Measurements from ENCODE around the gene DHX38. TPM values are rescaled to one million over a fixed set of nuclear protein-coding genes. Genes with fewer than 3 reads are reported as not detected.
"Not testable (repeated sequence)": the region's sequence is repeated elsewhere in the genome, so short reads cannot be mapped to it uniquely, and the experiment has no call there.

DHX38 gene
- total RNA-seq, 2 donors from 2014 or later, result 57.8 to 72.8 TPM

GRCh38 chr16:72051818-72052217 lies 41.8 kb upstream of the DHX38 start:
- DNase-seq (ENCODE audit: low spot score) (no peak), ATAC-seq (ENCODE audit: insufficient number of reproducible peaks, low FRiP score, low read depth) (no peak)
- Histone ChIP-seq H3K4me1 (ENCODE audit: control insufficient read depth in 1 of 2, low read depth in 2 of 2) (no peaks in the 10 kb centered on the region), H3K4me3 (no peak overlapping the region), H3K36me3 (no peaks in the 10 kb centered on the region), H3K27ac (no peak overlapping the region), H3K27me3 (replicated peaks; ENCODE audit: insufficient read depth) (no peaks in the 10 kb centered on the region), H3K9me3 (no peaks in the 10 kb centered on the region)
- TF ChIP-seq CTCF (IDR thresholded peaks at IDR 0.05), result no peak

- H3K9me3 ChIP-seq; H3K36me3 ChIP-seq; DNase-seq (ENCODE audit: low spot score); ATAC-seq (ENCODE audit: insufficient number of reproducible peaks, low FRiP score, low read depth); H3K4me1 ChIP-seq (ENCODE audit: control insufficient read depth in 1 of 2, low read depth in 2 of 2); H3K4me3 ChIP-seq; H3K27ac ChIP-seq; H3K27me3 ChIP-seq (replicated peaks; ENCODE audit: insufficient read depth): not testable (repeated sequence)
Measured at GRCh38 chr16:72054254-72054847, 39.3 kb upstream of the DHX38 start, which contains the start of gene HP. HP (plus strand) TSS chr16:72054505; CDS start chr16:72054653, 148 bp downstream.

- no peaks in the 10 kb centered on the region for H3K9me3 ChIP-seq
- no peak for TF ChIP-seq CTCF (IDR thresholded peaks at IDR 0.05)
Measured at GRCh38 chr16:72055911-72056310, 37.7 kb upstream of the DHX38 start.

GRCh38 chr16:72057313-72057712 lies 36.3 kb upstream of the DHX38 start:
- H3K4me1 ChIP-seq (ENCODE audit: control insufficient read depth in 1 of 2, low read depth in 2 of 2); H3K4me3 ChIP-seq; ATAC-seq (ENCODE audit: insufficient number of reproducible peaks, low FRiP score, low read depth); H3K36me3 ChIP-seq; DNase-seq (ENCODE audit: low spot score); H3K27me3 ChIP-seq (replicated peaks; ENCODE audit: insufficient read depth); H3K9me3 ChIP-seq; H3K27ac ChIP-seq: not testable (repeated sequence)

More at GRCh38 chr16:72055911-72056310, 37.7 kb upstream of the DHX38 start:
- no peak for DNase-seq (ENCODE audit: low spot score)
- Histone ChIP-seq H3K4me1 (ENCODE audit: control insufficient read depth in 1 of 2, low read depth in 2 of 2) (no peaks in the 10 kb centered on the region), H3K4me3 (no peak overlapping the region), H3K27me3 (replicated peaks; ENCODE audit: insufficient read depth) (no peaks in the 10 kb centered on the region), H3K27ac (no peak overlapping the region), H3K36me3 (no peaks in the 10 kb centered on the region)
- ATAC-seq (ENCODE audit: insufficient number of reproducible peaks, low FRiP score, low read depth), result no peak

- H3K9me3 ChIP-seq; DNase-seq (ENCODE audit: low spot score); ATAC-seq (ENCODE audit: insufficient number of reproducible peaks, low FRiP score, low read depth): not testable (repeated sequence)
Measured at GRCh38 chr16:72059060-72059459, 34.6 kb upstream of the DHX38 start.

GRCh38 chr16:72060405-72060804 lies 33.2 kb upstream of the DHX38 start:
- H3K4me3 ChIP-seq, result no peak overlapping the region
- no peak for TF ChIP-seq CTCF (IDR thresholded peaks at IDR 0.05)
- H3K27me3 ChIP-seq (replicated peaks; ENCODE audit: insufficient read depth), result no peaks in the 10 kb centered on the region
- H3K9me3 ChIP-seq, result no peaks in the 10 kb centered on the region
- no peak for ATAC-seq (ENCODE audit: insufficient number of reproducible peaks, low FRiP score, low read depth)
- H3K27ac ChIP-seq, result no peak overlapping the region
- H3K36me3 ChIP-seq, result no peaks in the 10 kb centered on the region
- no peak for DNase-seq (ENCODE audit: low spot score)
- no peaks in the 10 kb centered on the region for H3K4me1 ChIP-seq (ENCODE audit: control insufficient read depth in 1 of 2, low read depth in 2 of 2)

More at GRCh38 chr16:72059060-72059459, 34.6 kb upstream of the DHX38 start:
- not testable (repeated sequence) for H3K4me1 ChIP-seq (ENCODE audit: control insufficient read depth in 1 of 2, low read depth in 2 of 2); H3K4me3 ChIP-seq; H3K27me3 ChIP-seq (replicated peaks; ENCODE audit: insufficient read depth); H3K27ac ChIP-seq; H3K36me3 ChIP-seq

GRCh38 chr16:72061564-72061963 lies 32.1 kb upstream of the DHX38 start:
- ATAC-seq (ENCODE audit: insufficient number of reproducible peaks, low FRiP score, low read depth), result no peak
- H3K4me3 ChIP-seq, result no peak overlapping the region
- no peaks in the 10 kb centered on the region for H3K27me3 ChIP-seq (replicated peaks; ENCODE audit: insufficient read depth)
- no peak overlapping the region for H3K27ac ChIP-seq
- H3K9me3 ChIP-seq, result no peaks in the 10 kb centered on the region
- no peak for TF ChIP-seq CTCF (IDR thresholded peaks at IDR 0.05)
- H3K4me1 ChIP-seq (ENCODE audit: control insufficient read depth in 1 of 2, low read depth in 2 of 2), result no peaks in the 10 kb centered on the region
- H3K36me3 ChIP-seq, result no peaks in the 10 kb centered on the region
- DNase-seq (ENCODE audit: low spot score), result no peak

Data from thoracic aorta (tissue), 2 donors.